GM19193 (cell line): ENCODE results near the gene ALOX5AP.

Experiments used
- POLR2A ChIP-seq: IDR thresholded peaks from 4 replicates; pipeline ENCODE4 v1.6.1; 2011; ENCODE audit not compliant: insufficient read depth, insufficient read length; ENCODE audit errors: extremely low read depth

Gene ALOX5AP

DNA sequence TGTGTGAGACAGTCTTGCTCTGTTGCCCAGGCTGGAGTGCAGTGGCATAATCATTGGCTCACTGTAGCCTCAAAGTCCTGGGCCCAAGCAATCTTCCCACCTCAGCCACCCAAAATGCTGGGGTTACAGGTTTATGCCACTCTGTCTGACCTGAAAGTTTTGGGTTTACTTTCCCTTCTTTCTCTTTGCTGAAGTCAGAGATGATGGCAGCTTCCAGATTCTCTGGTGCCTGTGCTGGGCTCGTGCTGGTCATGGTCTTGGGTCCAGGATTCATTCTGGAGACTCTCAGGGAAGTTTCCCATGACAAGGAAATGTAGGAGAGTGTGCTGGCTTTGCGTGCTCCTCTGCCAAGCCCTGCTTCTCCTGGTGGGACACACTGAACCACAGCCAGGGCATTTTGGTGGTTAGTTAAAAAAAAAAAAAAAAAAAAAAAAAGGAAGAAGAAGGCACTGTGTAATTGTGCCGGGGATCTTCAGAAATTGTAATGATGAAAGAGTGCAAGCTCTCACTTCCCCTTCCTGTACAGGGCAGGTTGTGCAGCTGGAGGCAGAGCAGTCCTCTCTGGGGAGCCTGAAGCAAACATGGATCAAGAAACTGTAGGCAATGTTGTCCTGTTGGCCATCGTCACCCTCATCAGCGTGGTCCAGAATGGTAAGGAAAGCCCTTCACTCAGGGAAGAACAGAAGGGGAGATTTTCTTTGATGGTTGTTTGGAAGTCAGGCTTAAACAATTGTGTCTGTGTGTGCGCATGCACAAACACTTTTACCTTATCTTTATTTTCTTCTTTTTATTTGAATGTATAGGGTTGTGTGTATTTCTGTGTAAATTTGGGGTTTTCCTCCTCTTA lies at the start of gene ALOX5AP:
Gene ALOX5AP, plus strand, starts transcription at position 519 of the 847 bp plus-strand sequence. Its CDS starts 63 bp downstream, at position 582.
- no peak for TF ChIP-seq POLR2A

DNA sequence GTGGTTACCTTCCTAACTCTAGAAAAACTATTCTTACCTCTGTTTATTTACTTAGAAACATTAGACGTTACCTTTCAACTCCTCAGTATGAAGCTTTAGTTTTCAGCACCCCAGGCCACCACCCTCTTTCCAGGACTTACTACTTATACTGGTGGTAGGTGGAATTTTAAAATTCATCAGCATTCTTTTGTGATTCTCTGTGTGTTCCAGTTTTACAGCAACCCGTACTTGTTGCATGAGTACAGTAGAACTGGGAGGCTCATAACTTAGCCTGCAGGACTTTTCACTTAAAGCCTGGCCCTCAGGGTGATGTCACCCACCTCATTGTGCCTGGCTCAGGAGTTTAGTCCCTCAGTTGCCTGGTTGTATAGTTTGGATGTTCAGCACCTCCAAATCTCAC lies 49.4 kb upstream of the ALOX5AP start:
- no peak for TF ChIP-seq POLR2A

GRCh38 chr13:30687601-30688000 lies 47.7 kb upstream of the ALOX5AP start:
- TF ChIP-seq POLR2A: no peak

GRCh38 chr13:30689752-30690151 lies 45.6 kb upstream of the ALOX5AP start:
- no peak for TF ChIP-seq POLR2A

DNA sequence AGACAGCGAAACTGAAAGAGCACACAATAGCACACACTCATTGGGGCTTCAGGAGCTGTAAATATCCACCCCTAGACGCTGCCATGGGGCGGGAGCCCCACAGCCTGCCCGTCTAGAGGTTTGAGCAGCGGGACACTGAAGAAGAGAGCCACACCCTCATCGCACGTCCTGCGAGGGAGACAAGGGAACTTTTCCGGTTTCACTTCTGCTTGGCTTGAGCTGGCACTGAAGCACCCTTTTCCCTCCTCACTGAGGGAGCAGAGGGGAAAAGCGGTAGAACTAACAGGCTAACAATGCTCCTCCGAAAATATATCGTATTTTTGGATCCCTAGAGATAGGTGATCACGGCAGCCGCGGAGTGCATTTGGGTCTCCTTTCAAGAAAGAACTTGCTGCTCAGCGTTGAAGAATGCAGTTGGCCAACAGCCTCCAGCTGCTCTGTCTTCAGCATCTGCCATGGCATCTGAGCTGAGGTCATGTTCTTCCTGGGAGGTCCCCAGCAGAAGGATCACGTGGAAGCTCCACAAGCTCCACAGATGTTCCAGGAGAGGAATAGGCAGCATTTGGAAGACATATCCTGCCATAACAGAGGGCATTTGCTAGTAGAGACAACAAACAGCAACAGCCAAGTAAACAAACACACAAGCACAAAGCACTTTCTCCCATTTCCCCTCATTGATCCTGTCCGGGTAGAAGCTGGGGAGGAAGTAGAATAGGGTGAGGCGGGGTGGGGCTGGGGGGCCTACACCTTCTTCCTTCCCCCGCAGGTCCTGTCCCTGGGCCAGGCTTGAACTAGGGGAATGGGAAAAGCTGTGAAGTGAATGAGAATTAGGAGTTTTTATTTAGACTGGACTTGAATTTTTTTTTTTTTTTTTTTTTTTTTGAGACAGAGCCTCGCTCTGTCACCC lies 44.8 kb upstream of the ALOX5AP start:
- TF ChIP-seq POLR2A: no peak

GRCh38 chr13:30692113-30692512 lies 43.2 kb upstream of the ALOX5AP start:
- TF ChIP-seq POLR2A: no peak

- no peak for TF ChIP-seq POLR2A
These were observed 38.8 kb upstream of the ALOX5AP start for GRCh38 chr13:30696278-30697176.

DNA sequence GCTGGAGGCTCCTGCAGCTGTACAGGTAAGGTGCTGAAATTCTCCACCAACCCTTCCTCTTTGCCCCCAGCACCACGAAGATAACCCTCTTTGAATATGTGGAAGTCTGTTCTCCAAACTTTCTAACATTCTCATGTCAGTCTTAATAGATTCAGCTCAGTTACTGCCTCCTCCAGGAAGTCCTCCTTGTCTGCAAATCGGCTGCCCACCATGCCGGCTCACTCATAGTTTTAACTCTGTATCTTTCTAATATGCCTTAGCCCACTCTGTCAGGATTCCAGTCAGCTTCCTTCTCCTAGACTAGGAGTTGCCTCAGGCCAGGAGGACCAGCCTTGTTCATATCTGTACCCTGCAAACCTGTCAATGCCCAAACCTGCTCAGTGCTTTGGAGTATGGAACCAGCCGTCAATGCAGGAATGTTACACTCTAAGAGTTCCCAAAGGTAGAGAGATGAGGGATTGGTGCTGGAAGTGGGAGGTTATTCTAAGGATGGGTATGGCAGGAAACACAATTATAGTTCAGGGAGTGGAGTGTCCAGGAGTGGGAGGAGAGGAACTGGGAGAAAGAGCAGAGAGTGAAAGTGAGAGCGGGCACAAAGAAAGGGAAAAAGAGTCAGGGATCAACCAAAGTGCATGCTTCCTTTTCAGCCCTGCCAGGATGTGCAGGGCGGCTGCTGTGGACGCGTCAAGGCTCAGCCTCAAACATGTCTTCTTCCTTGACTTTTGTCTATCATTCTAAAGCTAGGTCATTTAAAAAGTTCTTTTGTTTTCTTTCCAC lies 38.0 kb upstream of the ALOX5AP start:
- no peak for TF ChIP-seq POLR2A

GRCh38 chr13:30697996-30698401 lies 37.3 kb upstream of the ALOX5AP start:
- no peak for TF ChIP-seq POLR2A

DNA sequence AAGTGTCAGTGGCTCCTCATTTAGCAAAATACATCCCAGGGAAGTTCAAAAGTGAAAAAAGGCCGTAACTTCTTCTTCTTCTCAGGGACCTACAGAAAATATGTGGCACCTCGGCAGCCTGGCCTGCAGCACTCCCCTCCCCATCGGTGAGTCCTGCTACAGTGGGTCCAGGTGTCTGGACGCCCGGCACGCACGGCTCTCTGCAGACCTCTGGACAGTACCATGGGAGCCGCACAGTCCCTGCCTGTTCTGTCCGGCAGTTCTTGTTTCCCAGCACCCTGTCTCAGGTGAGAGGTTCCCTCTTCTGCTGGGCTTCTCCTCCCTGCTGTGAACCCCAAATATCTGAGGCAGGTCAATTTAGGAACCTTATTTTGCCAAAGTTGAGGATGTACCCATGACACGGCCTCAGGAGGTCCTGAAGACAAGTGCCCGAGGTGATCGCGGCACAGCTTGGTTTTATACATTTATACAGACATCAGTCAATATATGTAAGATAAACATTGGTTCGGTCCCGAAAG lies 36.8 kb upstream of the ALOX5AP start:
- TF ChIP-seq POLR2A: no peak

DNA sequence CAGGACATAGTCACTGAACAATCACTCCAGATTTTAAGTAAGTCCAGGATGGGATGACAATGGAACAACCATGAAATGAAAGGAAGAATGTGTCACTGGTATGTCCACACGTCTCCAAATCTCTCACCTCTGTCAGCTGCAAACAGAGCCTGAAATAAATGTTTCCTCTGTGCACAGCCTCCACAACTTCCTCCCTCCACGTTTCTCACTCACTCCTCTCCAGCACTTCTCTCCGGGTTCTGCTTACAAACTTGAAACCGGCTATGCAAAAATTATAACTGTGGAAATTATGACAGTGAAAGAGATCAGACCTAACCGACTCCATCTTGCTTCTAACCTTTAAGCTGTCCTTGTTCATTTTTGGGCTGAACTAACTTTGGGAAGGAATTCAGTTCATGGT lies 35.0 kb upstream of the ALOX5AP start:
- TF ChIP-seq POLR2A: no peak

- no peak for TF ChIP-seq POLR2A
These were observed 33.3 kb upstream of the ALOX5AP start for GRCh38 chr13:30702006-30702405.

DNA sequence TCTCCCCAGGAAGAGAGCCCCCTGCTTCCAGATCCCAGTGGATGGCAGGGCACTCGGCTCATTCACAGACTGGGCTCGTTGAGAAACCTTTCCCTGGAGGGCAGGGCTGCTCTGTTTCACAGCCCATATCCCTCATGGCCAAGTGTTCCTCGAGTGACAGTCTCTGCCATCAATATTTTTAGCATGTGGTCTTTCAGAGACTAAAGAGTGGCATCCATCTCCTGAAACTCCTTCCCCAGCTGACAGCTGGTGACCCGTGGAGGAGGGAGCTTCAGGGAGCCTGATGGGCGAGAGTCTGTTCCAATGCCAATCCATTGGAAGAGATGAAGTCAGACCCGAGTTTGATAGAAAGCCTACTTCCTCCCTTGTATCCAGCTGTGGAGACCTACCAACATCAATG lies 30.7 kb upstream of the ALOX5AP start:
- no peak for TF ChIP-seq POLR2A

GRCh38 chr13:30705680-30706079 lies 29.7 kb upstream of the ALOX5AP start:
- TF ChIP-seq POLR2A: no peak
